VCaP (cell line): ENCODE results near the gene NLK.
"Not testable (repeated sequence)": the region's sequence is repeated elsewhere in the genome, so short reads cannot be mapped to it uniquely, and the experiment has no call there.

Source experiments
- H3K27ac ChIP-seq: fragments of 450-650 bp; 2 replicates; pipeline ENCODE4 v1.5.1; 2017
- CTCF ChIP-seq: fragments of 450-650 bp; conservative IDR thresholded peaks from 2 replicates; pipeline ENCODE4 v1.5.1; 2017; ENCODE audit warnings: mild to moderate bottlenecking, moderate library complexity

The NLK gene

GRCh38 chr17:28074010-28074409, 31.5 kb downstream of the NLK start:
- TF ChIP-seq CTCF, result no peak
- peak overlapping the region; percentile 60 for H3K27ac ChIP-seq

- H3K27ac ChIP-seq, result peak overlapping the region; percentile 60; the same call in 1 of the 2 replicates
- TF ChIP-seq CTCF, result no peak
Measured at GRCh38 chr17:28076144-28076543, 33.7 kb downstream of the NLK start.

- not testable (repeated sequence) for H3K27ac ChIP-seq
Measured at GRCh38 chr17:28077140-28077539, 34.7 kb downstream of the NLK start.

GRCh38 chr17:28078341-28079229, 36.1 kb downstream of the NLK start:
- no peak for TF ChIP-seq CTCF

GRCh38 chr17:28081467-28081866, 39.0 kb downstream of the NLK start:
- no peak overlapping the region for H3K27ac ChIP-seq

More at GRCh38 chr17:28078341-28079229, 36.1 kb downstream of the NLK start:
- H3K27ac ChIP-seq, result no peak overlapping the region

GRCh38 chr17:28085766-28086165, 43.3 kb downstream of the NLK start:
- TF ChIP-seq CTCF, result no peak
- no peak overlapping the region for H3K27ac ChIP-seq

More at GRCh38 chr17:28081467-28081866, 39.0 kb downstream of the NLK start:
- TF ChIP-seq CTCF, result no peak

- TF ChIP-seq CTCF, result no peak
- H3K27ac ChIP-seq, result no peak overlapping the region
Measured at GRCh38 chr17:28086519-28086918, 44.0 kb downstream of the NLK start.

GRCh38 chr17:28087743-28088142, 45.3 kb downstream of the NLK start:
- TF ChIP-seq CTCF, result no peak
- H3K27ac ChIP-seq, result no peak overlapping the region
